Colon (tissue), 2 donors: ENCODE measurements around the gene PSMG4.

Experiments used
- FAIRE-seq: peaks from 2 replicates; lab custom pipeline; 2012; peaks lifted over from hg19 to GRCh38; lab: Jason Lieb, UNC
- donor health status: control.
- donor health status: control.

PSMG4 gene

GRCh38 chr6:3251462-3252314 lies 7.1 kb upstream of the PSMG4 start:
- no peak for FAIRE-seq

GRCh38 chr6:3252369-3252768 lies 6.4 kb upstream of the PSMG4 start:
- FAIRE-seq = no peak

- FAIRE-seq = no peak
These were observed 5.7 kb upstream of the PSMG4 start for GRCh38 chr6:3252861-3253596.

GRCh38 chr6:3253597-3253961 lies 5.2 kb upstream of the PSMG4 start:
- no peak for FAIRE-seq

GRCh38 chr6:3258201-3258600 lies 546 bp upstream of the PSMG4 start:
- no peak for FAIRE-seq

GRCh38 chr6:3259491-3259958 lies 778 bp downstream of the PSMG4 start:
- no peak for FAIRE-seq

- FAIRE-seq = no peak
These were observed 1.5 kb downstream of the PSMG4 start for GRCh38 chr6:3260296-3260695.

- no peak for FAIRE-seq
These were observed 2.2 kb downstream of the PSMG4 start for GRCh38 chr6:3260772-3261517.

GRCh38 chr6:3261518-3261820 lies 2.7 kb downstream of the PSMG4 start:
- no peak for FAIRE-seq

GRCh38 chr6:3261921-3262320 lies 3.2 kb downstream of the PSMG4 start:
- FAIRE-seq = no peak

- FAIRE-seq = no peak
These were observed 4.3 kb downstream of the PSMG4 start for GRCh38 chr6:3263096-3263495.

GRCh38 chr6:3264356-3264755 lies 5.6 kb downstream of the PSMG4 start:
- FAIRE-seq = no peak

- no peak for FAIRE-seq
These were observed 6.9 kb downstream of the PSMG4 start for GRCh38 chr6:3265671-3266070.

- no peak for FAIRE-seq
These were observed 7.4 kb downstream of the PSMG4 start for GRCh38 chr6:3266170-3266569.

GRCh38 chr6:3267162-3267561 lies 8.4 kb downstream of the PSMG4 start:
- FAIRE-seq = no peak

- FAIRE-seq = no peak
These were observed 9.9 kb downstream of the PSMG4 start for GRCh38 chr6:3268680-3269079.

GRCh38 chr6:3269281-3269975 lies 10.7 kb downstream of the PSMG4 start:
- no peak for FAIRE-seq

GRCh38 chr6:3270258-3270657 lies 11.5 kb downstream of the PSMG4 start:
- no peak for FAIRE-seq

- no peak for FAIRE-seq
These were observed 13.0 kb downstream of the PSMG4 start for GRCh38 chr6:3271756-3272155.

GRCh38 chr6:3272911-3273547 lies 14.3 kb downstream of the PSMG4 start:
- FAIRE-seq = no peak

GRCh38 chr6:3273707-3274521 lies 15.2 kb downstream of the PSMG4 start:
- FAIRE-seq = no peak
